Camera-type eye (tissue), 1 donor: Measurements from ENCODE around the gene VPS13A. TPM values are rescaled to one million over a fixed set of nuclear protein-coding genes. Genes with fewer than 3 reads are reported as not detected.

Experiments
- total RNA-seq: library from RNA; depleted of rRNA; stranded (reverse); fragments of >200 nt; gene quantifications from one replicate; pipeline ENCODE4 v1.2.3, GENCODE V29; 2014

The VPS13A gene
- total RNA-seq, result 62.5 TPM

DNA sequence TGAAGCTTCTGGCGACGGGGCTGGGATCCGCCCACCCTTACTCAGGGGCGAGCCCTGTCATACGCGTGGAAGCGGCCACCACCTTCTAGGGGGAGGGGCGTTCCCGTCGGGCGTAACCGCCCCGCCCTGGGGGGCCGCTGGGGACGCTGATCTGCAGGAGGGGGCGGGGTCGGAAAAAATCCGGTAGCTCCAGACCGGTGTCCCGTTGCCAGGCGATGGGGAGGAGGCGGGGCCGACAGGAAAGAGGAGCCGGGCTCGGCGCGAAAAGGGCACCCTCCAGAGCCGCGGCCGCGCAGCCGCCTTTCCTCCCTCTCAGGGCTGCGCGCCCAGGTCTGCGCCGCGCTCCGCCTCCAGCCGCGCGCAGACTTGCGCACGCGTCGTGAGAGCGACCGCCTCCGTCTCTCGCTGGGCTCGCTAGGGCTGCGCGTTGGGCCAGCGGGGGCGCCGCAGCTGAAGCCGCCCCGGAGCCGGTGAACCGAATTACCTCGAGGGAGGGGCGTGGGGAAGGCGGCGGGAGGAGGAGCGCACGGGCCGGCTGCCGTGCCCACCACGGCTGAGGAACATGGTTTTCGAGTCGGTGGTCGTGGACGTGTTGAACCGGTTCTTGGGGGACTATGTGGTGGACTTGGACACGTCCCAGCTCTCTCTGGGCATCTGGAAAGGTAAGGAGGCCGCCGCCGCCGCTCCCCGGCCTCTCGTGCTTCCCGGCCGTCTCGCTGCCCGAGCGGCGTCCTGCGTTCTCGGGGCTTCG is at the start of gene VPS13A:
VPS13A (plus strand) TSS at position 392 of the 751 bp plus-strand sequence; CDS start at position 563, 171 bp downstream.

Other genes starting within 250 kb of the VPS13A start
- not detected for gene FOXB2, start 157.9 kb upstream of the VPS13A start, total RNA-seq